ENCODE measurements around the gene MPG.

Gene MPG

DNA sequence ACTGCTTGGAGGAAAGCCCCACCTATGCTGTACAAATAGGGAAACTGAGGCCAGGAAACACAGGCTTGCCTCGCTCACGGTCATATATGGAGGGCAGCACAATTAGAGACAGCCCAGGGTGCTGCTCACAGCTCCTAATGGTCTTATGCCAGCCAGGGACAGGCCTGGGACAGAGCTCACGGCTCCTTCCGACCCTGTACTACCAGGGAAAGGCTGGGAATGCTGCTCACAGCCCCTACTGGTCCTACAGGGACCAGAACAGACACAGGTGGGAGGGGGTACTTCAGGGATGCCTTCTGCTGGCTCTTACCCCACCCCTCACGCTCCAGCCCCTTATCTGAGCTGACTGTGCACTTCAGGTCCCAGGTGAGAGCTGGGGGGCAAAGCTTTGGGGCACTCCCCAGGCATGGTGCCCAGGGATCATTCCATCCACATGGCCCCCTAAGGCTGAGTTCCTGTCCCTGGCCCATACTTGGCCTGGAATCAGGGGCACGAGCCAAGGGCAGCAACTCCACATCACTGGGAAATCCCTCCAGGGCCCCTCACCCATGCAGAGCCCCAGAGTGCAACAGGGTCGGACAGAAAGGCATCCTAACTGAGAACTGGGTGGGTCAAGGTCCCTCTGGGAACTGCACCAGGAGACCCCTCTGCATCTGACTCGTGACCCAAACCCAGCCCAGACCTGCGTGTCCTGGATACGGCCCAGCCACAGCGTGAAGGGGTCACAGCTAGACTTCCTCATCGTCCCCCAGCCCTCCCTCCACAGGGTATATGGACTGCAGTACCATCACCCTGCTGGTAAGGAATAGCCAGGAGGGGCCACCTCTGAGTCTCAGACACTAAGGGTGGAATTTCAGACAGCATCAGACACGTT, 11.5 kb upstream of the MPG start:
- no peak for DNase-seq

DNA sequence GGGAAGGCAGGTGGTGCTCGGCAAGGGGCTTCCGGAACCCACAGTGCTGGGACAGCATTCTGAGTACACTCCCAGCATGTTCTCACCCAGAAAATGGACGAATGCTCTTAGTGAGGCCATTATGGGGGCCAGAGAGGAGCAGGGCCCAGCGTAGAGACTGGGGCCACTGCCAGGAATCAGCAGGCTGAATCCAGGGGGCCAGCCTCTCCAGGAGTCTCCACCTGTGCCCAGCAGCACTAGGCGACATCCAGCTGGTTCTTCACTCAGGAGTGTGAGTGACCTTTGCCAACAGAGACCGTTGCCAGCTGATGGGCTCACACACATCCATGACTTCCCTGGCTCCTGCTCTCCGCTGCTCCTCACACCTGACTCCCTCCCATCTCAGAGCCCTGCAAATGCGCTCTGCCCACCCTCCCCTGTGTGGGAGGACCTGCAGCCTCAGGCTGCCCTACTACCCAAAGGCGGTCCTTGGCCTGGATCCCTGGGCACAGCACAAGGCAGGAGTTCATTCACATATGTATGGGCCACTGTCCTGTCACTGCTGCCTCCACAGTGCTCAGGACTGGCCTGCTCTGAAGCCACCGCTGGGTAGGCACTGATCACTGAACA, 10.7 kb upstream of the MPG start:
- no peak for DNase-seq

DNA sequence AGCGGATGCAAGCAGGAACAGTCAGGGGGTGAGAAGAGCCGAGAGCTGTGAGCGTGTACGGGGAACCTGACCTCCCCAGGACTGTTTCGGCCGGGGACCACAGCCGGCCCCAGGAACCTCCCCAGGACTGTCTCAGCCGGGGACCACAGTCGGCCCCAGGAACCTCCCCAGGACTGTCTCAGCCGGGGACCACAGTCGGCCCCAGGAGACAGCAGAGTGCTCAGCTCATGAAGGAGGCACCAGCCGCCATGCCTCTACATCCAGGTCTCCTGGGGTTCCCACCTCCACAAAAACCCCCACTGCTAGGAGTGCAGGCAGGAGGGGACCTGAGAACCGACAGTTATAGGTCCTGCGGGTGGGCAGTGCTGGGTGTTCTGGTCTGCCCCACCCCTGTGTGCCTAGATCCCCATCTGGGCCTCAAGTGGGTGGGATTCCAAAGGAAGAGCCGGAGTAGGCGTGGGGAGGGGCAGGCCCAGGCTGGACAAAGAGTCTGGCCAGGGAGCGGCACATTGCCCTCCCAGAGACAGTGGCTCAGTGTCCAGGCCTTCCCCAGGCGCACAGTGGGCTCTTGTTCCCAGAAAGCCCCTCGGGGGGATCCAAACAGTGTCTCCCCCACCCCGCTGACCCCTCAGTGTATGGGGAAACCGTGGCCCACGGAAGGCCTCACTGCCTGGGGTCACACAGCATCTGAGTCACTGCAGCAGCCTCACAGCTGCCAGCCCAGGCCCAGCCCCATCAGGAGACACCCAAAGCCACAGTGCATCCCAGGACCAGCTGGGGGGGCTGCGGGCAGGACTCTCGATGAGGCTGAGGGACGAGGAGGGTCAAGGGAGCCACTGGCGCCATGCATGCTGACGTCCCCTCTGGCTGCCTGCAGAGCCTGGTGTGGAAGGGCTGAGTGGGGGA, 9.9 kb upstream of the MPG start:
- no peak for DNase-seq

DNA sequence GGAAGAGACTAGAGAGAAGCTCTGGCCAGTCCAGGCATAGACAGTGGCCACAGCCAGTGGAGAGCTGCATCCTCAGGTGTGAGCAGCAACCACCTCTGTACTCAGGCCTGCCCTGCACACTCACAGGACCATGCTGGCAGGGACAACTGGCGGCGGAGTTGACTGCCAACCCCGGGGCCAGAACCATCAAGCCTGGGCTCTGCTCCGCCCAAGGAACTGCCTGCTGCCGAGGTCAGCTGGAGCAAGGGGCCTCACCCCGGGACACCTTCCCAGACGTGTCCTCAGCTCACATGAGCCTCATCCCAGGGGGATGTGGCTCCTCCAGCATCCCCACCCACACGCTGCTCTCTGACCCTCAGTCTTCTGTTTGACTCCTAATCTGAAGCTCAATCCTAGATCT, 8.8 kb upstream of the MPG start:
- DNase-seq: no peak

DNA sequence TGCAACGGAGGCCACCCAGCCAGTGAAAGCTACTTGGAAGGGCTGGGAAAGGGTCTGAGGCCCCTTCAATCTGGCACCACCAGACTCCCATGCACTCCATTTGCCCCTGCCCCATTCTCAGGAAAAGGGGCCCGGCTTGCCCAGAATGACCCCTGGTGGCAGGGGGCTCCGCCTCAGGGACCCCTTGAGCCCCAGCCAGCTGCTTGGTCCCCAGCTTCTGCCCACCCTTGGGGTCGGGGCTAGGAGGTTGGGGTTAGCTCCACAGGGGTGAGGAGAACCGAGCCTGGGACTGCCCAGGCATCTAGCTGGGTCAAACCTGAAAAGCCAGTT, 6.8 kb upstream of the MPG start:
- DNase-seq: no peak

DNA sequence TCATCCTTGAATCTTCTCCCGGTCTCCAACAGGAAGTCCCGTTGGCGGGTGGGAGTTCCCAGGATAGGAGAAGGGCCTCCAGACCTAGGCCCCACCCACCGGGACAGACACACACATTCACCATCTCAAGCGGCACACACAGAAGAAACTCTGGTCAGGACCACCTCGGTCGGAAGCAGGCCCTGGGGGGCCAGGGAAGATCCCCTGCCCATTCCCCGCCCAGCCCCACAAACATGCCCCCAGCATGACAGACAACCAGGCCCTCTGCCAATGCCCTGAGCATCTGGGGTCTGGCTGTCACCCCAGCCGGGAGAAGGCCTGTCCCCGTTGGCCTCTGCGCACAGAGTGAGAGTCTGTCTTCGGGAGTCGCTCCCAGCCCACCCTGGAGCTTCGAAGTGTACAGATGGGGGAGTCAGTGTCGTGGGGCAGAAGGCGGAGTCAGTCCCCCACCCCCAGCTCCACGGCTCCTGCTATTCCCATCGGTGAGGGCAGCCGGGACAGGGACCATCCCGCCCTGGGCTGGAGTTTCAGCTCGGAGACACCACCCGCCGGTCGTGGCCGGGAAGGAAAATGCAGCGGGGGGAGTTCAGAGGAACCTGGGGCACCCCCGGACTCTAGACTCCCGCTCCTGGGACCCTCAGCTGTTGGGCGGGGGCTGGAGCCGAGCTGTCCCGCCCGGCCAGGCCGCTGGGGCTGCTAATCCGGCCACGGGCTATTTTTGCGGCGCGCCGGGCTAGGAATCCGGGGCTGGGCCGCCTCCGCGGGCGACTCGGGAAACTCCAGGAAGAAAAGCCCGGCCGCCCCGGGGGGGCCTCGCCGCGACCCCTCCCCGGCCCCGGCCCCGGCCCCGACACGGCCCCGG, 6.3 kb upstream of the MPG start:
- no peak for DNase-seq

DNA sequence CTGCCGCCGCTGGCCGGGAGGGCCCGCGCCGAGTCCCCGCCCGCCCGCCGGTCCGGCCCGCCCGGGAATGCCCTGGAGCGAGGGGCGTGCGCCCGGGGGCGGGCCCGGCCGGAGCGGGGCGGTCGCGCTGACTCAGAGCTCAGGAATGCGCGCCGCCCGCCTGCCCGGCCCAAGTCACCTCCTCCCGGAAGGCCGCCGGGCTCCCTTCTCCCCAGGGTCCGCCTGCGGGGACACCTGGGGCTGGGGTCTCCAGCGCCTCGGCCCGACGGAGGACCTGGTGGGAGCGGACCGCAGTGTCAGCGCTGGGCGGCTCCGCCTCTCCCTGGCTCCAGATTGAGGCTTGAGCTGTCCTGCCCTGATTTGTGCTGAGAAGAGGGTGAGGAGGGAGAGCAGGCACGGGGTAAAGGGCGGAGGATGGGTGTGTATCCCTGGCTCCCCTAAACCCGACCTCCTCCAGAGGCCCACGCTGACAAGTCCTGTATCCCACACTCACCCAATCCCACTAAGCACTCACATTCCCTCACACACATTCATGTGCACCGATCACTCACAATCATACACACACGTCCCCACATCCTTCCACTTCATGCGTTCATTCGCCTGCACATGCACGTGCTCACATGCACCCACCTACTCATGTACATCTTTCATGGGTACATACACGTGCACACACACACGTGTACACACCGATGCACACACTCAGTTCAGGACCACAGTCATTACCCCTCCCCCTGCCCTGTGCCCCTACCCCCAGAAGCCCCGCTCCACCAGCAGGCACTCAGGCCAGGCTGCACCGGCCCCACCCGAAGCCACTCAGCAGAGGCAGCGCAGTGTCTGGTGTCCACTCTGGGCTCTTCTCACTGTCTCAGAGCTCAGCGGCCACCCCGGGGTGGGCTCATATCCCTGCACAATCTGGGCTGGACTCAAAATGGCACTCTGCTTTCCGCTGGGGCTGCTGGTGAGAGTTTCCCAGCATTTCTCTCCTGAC, 5.2 kb upstream of the MPG start, which contains the start of gene RHBDF1:
Gene RHBDF1, minus strand, starts transcription at position 71 of the 988 bp plus-strand sequence. CDS start 7,616 bp downstream, outside the sequence.
- no peak for DNase-seq

DNA sequence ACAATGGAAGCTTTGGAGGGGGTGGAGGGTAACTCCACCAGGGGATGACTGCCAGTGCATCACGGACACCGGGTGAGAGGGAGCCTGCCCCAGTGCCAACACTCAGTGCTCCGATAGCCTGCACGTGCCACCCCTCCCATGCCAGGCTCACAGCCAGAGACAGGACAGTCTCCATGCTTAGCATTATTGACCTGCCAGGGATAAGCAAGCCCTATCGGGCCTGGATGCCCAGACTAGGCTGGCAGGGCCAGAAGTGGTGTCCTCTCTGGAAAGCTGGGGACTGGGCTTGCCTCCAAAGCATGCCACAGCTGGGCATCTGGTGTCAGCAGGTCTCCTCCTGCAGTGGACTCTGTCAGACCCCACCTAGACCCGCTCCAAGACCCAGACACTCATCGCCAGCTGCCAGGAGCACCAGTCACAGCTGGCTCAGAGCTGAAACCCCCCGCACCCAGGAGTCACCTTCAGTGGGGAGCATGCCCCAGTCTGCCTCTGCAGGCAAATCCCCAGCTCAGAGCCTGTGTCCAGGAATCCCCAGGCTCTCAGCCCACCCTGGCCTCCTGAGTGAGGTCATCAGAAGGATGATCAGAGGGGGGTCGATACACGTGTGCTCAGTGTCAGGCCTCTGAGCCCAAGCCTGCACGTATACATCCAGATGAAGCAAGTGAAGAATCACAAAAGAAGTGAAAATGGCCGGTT, 3.8 kb upstream of the MPG start:
- no peak for DNase-seq

DNA sequence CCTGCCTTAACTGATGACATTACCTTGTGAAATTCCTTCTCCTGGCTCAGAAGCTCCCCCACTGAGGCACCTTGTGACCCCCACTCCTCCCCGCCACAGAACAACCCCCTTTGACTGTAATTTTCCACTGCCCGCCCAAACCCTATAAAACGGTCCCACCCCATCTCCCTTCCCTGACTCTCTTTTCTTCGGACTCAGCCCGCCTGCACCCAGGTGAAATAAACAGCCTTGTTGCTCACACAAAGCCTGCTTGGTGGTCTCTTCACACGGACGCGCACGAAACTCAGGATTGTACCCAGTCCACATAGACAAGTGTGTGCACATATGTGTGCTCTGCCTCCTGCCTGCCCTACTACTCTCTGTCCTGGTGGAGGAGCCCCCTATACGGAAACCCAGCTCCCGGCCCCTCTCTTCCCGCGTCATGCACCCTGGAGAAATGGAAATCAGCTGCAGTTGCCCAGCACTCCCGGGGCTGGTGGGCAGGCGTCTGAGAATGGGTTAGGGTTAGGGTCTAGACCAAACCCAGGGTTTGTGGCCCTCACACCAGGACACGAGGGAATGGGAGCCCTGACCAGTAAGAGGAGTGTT, 3.2 kb upstream of the MPG start:
- no peak for DNase-seq

DNA sequence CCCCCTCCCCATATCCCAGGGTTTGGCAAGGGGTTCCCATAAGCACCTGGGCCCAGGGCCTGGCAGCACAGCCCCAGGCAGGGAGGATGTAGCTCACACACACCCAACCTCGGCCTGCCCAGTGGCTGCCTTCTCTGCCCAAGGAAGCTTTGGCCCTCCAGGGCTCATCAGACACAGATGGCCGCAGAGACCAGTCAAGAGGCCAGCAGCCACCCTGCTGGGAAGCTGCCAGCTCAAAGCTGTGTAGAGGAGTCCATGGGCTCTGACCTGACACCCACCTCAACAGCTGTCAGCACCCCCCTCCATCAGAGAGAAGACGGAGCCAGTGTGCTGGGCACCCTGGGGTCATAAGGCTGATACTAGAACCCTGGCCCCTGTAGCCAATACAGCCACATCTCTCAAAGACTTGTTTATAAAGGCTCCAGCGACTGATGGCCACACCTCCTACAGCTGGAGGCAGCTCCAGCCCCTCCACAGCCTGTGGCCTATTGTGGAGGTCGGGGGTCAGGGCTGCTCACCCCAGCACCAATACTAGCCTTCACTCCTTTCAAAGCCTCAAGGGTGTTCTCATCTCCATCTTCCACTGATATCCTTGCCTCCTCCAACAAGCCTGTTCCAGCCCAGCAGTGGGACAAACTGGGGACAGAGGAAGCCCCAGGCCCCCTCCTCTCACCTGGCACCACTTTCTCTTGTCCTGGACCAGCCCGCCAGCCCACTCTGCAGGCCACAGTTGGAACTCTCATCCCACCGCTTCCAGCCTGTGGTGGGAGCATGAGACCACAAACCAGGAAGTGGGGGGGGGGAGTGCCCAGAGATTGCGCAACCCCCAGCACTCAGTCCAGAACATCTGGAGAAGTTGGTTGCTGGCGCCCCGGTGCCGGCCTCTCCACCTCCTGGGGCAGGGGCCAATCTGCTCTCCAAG, 2.2 kb upstream of the MPG start:
- DNase-seq: no peak

DNA sequence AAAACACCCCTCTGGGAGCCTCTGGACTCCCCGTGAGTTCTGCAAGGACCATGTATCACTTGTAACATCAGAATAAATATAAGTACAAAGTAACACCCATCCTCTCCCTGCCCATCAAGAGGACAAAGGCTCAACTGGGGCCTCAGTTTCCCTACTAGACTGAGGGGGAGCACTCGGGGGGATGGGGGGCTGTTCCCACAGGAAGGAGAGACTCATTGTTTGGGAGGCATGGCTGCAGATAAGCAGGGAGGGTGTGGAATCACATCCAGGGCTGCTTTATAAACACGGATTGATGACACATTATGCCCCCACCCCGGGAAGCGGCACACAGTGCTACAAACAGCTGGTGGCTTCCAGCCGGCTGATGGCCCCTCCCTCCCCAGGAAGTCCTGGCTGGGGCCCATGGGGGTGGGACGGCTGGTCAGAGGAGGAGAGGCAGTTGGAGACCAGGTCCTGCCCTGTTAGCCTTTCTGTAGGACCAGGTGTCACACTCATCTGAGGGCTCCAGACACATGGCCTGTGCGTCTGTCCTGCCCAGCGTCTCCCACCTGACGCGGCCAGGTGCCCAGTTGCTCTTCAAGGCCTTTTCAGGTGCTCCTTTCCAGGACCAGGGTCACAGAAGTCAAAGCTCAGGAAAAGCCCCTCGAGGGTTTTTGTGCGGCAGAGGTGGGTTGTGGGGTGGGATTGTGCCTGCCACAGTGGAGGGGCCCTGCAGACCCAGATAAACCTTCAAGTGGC, 1.3 kb upstream of the MPG start:
- DNase-seq: no peak

DNA sequence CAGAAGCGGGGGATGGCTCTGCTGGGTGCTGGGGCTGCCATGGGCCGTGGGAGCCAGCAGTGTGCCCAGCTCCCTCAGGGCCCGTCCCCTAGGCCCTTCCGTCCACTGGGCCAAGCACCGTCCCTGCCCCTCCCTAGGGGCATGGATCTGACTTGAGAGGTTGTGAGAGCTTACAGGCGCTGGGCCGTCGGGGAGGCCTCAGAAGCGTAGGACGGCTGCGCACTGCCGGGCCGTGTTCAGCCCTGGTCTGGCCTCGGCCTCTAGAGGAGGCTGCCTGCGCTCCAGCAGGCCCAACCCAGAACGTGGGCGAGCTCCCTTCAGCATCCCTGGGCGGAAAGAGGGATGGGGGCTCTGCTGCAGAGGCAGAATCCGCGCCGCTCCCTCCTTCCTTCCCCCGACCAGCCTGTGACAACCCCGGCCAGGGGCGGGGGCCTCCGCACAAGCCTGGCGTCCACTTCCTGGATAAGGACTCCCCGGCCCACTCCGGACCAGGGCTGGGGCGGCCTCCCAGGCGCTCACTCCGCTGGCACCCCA, 685 bp upstream of the MPG start:
- no peak for DNase-seq

DNA sequence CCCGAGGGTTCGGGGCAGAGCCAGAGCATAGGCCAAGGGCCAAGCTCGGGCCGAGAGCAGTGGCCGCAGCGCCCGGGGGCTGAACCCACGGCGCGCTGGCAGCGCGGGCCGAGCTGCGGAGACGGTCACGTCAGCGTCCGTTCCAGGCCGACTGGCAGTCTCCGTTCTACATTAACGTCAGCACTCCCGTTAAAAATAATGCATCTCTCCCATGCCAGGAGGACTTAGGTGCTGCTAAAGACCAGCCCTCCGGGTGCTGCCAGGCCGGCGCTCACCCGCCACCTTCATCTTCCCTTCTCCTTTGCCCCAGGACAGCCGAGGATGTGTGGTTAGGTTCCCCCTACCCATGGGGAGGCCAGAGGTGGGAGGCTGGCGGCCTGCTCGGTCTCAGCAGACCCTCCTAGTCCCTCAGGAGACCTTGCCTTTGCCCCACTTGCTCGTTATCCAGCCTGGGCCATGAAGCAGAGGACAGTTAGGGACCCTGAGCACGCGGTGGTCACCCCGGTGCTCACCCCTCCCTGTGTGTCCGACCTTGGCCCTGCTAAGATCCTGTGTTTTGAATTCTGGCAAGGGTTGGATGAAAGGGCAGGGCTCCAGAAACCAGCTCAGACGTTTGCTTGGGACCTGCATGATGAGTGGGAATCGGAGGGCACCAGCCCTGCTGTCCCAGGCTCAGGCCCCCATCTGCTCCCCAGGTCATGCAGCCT, 572 bp downstream of the MPG start:
- DNase-seq: no peak

DNA sequence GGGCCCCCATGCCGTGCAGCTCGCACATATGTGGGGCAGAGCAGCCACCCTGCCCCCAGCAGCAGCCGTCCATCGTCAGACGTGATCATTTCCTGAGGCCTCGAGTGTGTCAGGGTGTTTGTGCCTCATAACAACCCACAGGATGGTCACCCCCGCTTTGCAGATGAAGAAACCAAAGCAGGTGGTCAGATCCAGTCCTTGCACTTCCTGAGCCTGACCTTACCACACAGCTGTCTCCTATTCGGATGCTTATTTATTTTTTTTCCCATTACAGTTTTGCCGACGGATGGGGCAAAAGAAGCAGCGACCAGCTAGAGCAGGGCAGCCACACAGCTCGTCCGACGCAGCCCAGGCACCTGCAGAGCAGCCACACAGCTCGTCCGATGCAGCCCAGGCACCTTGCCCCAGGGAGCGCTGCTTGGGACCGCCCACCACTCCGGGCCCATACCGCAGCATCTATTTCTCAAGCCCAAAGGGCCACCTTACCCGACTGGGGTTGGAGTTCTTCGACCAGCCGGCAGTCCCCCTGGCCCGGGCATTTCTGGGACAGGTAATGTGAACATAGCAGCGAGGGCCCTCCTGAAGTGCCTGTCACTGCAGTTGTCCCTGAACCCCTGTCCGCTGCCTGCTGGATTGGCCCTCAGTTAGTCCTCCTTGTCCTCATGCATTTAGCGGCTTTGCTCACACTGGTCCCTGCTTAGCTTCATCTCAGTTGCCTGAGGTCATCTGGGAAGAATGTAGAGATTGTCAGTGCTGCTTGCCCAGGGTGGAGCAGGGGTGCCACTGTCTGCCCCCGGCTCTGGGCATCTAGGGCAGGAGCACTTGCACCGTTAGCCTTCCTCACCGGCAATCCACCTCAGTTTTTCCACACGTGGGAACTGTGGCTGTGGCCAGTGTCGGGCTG, 1.4 kb downstream of the MPG start:
- no peak for DNase-seq

DNA sequence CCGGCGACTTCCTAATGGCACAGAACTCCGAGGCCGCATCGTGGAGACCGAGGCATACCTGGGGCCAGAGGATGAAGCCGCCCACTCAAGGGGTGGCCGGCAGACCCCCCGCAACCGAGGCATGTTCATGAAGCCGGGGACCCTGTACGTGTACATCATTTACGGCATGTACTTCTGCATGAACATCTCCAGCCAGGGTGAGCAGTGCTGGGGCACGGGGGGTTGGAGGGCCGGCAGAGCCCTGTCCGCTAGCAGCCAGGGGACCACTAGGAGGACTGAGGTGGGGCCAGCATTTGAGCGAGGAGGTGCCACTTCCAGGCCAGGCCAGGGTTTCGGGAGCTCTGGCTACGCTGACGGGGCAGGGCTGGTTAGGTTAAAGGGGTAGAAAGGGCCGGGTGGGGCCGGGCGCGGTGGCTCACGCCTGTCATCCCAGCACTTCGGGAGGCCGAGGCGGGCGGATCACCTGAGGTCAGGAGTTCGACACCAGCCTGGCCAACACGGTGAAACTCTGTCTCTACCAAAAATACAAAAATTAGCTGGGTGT, 5.1 kb downstream of the MPG start:
- no peak for DNase-seq

Measured in cortex of kidney (tissue), 1 donor.